Ammon's horn (tissue), 1 donor: ENCODE data around the gene PTPRN2.

ENCODE experiments used
- DNase-seq: peaks from one replicate; pipeline ENCODE4 v3.0.0-alpha.2; 2016; ENCODE audit warnings: low spot score

The PTPRN2 gene

GRCh38 chr7:158401295-158401694 lies 186.3 kb downstream of the PTPRN2 start:
- DNase-seq, result no peak

GRCh38 chr7:158400601-158401225 lies 186.9 kb downstream of the PTPRN2 start:
- no peak for DNase-seq

- no peak for DNase-seq
These were observed 187.9 kb downstream of the PTPRN2 start for GRCh38 chr7:158399762-158400161.

- no peak for DNase-seq
These were observed 188.9 kb downstream of the PTPRN2 start for GRCh38 chr7:158398750-158399149.

- no peak for DNase-seq
These were observed 189.7 kb downstream of the PTPRN2 start for GRCh38 chr7:158397885-158398284.

GRCh38 chr7:158396982-158397862 lies 190.4 kb downstream of the PTPRN2 start:
- DNase-seq, result no peak

GRCh38 chr7:158396301-158396905 lies 191.2 kb downstream of the PTPRN2 start:
- DNase-seq, result no peak

- no peak for DNase-seq
These were observed 191.8 kb downstream of the PTPRN2 start for GRCh38 chr7:158395780-158396278.

GRCh38 chr7:158395349-158395748 lies 192.3 kb downstream of the PTPRN2 start:
- no peak for DNase-seq

GRCh38 chr7:158394936-158395335 lies 192.7 kb downstream of the PTPRN2 start:
- no peak for DNase-seq

GRCh38 chr7:158393926-158394625 lies 193.5 kb downstream of the PTPRN2 start:
- DNase-seq, result no peak

GRCh38 chr7:158392251-158392650 lies 195.4 kb downstream of the PTPRN2 start:
- no peak for DNase-seq

- no peak for DNase-seq
These were observed 196.1 kb downstream of the PTPRN2 start for GRCh38 chr7:158391541-158391940.

- DNase-seq, result no peak
These were observed 196.5 kb downstream of the PTPRN2 start for GRCh38 chr7:158391141-158391540.

GRCh38 chr7:158390460-158390859 lies 197.2 kb downstream of the PTPRN2 start:
- DNase-seq, result no peak

GRCh38 chr7:158389514-158390425 lies 197.9 kb downstream of the PTPRN2 start:
- no peak for DNase-seq

- no peak for DNase-seq
These were observed 198.7 kb downstream of the PTPRN2 start for GRCh38 chr7:158388928-158389327.

GRCh38 chr7:158388072-158388471 lies 199.6 kb downstream of the PTPRN2 start:
- no peak for DNase-seq

- no peak for DNase-seq
These were observed 200.1 kb downstream of the PTPRN2 start for GRCh38 chr7:158387546-158387891.

GRCh38 chr7:158386866-158387545 lies 200.6 kb downstream of the PTPRN2 start:
- no peak for DNase-seq

- no peak for DNase-seq
These were observed 201.3 kb downstream of the PTPRN2 start for GRCh38 chr7:158386355-158386618.
